ENCODE data around the gene BNC2.

DNA sequence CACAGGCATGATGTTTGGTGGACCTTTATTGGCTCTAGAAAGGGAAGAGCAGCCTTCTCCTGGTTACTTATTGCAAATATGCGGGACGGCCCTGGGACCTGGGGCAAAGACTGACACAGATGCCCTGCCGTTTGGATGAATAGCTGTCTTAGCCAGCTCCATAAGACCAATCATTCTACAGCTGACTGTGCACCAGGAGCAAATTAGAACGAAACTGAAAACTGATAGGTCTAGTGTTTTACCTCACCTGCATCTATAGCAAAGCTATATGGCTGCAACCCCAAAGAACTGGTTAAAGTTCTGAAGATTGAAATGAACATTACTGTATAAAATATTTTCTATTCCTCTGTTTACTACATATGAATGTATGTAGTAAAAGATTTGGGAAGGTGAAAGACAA lies 34.2 kb upstream of the BNC2 start:
- TF ChIP-seq CTCF (tag by site-specific recombination; IDR thresholded peaks at IDR 0.05): no peak
- TF ChIP-seq, protein P1, sequence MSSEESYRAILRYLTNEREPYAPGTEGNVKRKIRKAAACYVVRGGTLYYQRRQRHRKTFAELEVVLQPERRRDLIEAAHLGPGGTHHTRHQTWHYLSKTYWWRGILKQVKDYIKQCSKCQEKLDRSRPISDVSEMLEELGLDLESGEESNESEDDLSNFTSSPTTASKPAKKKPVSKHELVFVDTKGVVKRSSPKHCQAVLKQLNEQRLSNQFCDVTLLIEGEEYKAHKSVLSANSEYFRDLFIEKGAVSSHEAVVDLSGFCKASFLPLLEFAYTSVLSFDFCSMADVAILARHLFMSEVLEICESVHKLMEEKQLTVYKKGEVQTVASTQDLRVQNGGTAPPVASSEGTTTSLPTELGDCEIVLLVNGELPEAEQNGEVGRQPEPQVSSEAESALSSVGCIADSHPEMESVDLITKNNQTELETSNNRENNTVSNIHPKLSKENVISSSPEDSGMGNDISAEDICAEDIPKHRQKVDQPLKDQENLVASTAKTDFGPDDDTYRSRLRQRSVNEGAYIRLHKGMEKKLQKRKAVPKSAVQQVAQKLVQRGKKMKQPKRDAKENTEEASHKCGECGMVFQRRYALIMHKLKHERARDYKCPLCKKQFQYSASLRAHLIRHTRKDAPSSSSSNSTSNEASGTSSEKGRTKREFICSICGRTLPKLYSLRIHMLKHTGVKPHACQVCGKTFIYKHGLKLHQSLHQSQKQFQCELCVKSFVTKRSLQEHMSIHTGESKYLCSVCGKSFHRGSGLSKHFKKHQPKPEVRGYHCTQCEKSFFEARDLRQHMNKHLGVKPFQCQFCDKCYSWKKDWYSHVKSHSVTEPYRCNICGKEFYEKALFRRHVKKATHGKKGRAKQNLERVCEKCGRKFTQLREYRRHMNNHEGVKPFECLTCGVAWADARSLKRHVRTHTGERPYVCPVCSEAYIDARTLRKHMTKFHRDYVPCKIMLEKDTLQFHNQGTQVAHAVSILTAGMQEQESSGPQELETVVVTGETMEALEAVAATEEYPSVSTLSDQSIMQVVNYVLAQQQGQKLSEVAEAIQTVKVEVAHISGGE (tag by site-specific recombination; conservative IDR thresholded peaks at IDR 0.05; ENCODE audit: low read depth): no peak
- TF ChIP-seq, protein P2, sequence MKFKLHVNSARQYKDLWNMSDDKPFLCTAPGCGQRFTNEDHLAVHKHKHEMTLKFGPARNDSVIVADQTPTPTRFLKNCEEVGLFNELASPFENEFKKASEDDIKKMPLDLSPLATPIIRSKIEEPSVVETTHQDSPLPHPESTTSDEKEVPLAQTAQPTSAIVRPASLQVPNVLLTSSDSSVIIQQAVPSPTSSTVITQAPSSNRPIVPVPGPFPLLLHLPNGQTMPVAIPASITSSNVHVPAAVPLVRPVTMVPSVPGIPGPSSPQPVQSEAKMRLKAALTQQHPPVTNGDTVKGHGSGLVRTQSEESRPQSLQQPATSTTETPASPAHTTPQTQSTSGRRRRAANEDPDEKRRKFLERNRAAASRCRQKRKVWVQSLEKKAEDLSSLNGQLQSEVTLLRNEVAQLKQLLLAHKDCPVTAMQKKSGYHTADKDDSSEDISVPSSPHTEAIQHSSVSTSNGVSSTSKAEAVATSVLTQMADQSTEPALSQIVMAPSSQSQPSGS (tag by site-specific recombination; IDR thresholded peaks at IDR 0.05; ENCODE audit: low read depth): no peak

Data from HEK293 (cell line).